A673 (cell line): Measurements from ENCODE around the gene MRPL37. TPM values are rescaled to one million over a fixed set of nuclear protein-coding genes. Genes with fewer than 3 reads are reported as not detected.

Experiments used
- BruUV-seq: library from RNA; stranded (reverse); fragments of 400-500 nt; replicated peaks from 2 replicates; lab custom pipeline; 2021; lab: Mats Ljungman, UMichigan
- CTCF ChIA-PET: fragments of 300-600 bp; sonication (Branson Sonifier 250); formaldehyde crosslinking; loops from one replicate; lab custom pipeline; 2022; ENCODE audit warnings: antibody characterized with exemption; lab: Charles Lee
- POLR2A ChIA-PET: fragments of 300-600 bp; sonication (Branson Sonifier 250); formaldehyde crosslinking; loops from one replicate; lab custom pipeline; 2022; ENCODE audit warnings: antibody characterized with exemption; ENCODE audit not compliant: low non-redundant PET; lab: Charles Lee
- DNase-seq: peaks from one replicate; pipeline ENCODE4 v3.0.0-alpha.2; 2015; ENCODE audit warnings: low spot score
- H3K27ac ChIP-seq: fragments of 200-600 bp; sonication (generic); 2 replicates; pipeline ENCODE4 v1.5.1; 2016; ENCODE audit warnings: mixed run types, low read depth, mild to moderate bottlenecking, mixed read lengths, antibody characterized with exemption, low read length; ENCODE audit not compliant: poor library complexity, severe bottlenecking
- H3K27me3 ChIP-seq: fragments of 200-600 bp; sonication (generic); replicated peaks from 2 replicates; pipeline ENCODE4 v1.6.1; 2017; ENCODE audit warnings: mixed run types, low read depth, mild to moderate bottlenecking, mixed read lengths, antibody characterized with exemption, low read length; ENCODE audit not compliant: insufficient read depth, poor library complexity
- H3K36me3 ChIP-seq: fragments of 200-600 bp; sonication (generic); 2 replicates; pipeline ENCODE4 v1.6.1; 2016; ENCODE audit warnings: mixed run types, mild to moderate bottlenecking, mixed read lengths, antibody characterized with exemption, low read length; ENCODE audit not compliant: insufficient read depth, poor library complexity, severe bottlenecking
- H3K4me1 ChIP-seq: fragments of 200-600 bp; sonication (generic); 2 replicates; pipeline ENCODE4 v1.6.1; 2017; ENCODE audit warnings: mixed run types, mild to moderate bottlenecking, mixed read lengths, antibody characterized with exemption, low read length; ENCODE audit not compliant: insufficient read depth, poor library complexity, severe bottlenecking
- H3K4me3 ChIP-seq: fragments of 200-600 bp; sonication (generic); 2 replicates; pipeline ENCODE4 v1.5.1; 2016; ENCODE audit warnings: low read depth, mixed run types, mild to moderate bottlenecking, mixed read lengths, low read length; ENCODE audit not compliant: poor library complexity, severe bottlenecking
- H3K9me3 ChIP-seq: fragments of 200-600 bp; sonication (generic); 2 replicates; pipeline ENCODE4 v1.6.1; 2016; ENCODE audit warnings: mixed run types, low read depth, mild to moderate bottlenecking, mixed read lengths, antibody characterized with exemption, low read length; ENCODE audit not compliant: poor library complexity, severe bottlenecking
- CTCF ChIP-seq: fragments of 300-800, 200-600 bp; sonication (generic); conservative IDR thresholded peaks from 2 replicates; pipeline ENCODE4 v1.5.1; 2017; ENCODE audit warnings: low read depth, mild to moderate bottlenecking, antibody characterized with exemption, low read length, moderate library complexity, mixed read lengths
- EZH2 ChIP-seq: fragments of 200-600 bp; sonication (generic); IDR thresholded peaks from 2 replicates; pipeline ENCODE4 v1.6.1; 2017; ENCODE audit warnings: borderline replicate concordance, low read depth, mild to moderate bottlenecking, mixed read lengths, antibody characterized with exemption, low read length; ENCODE audit not compliant: poor library complexity, severe bottlenecking
- intact Hi-C: fragments of 100-400 bp; cut with micrococcal nuclease; formaldehyde crosslinking; loops from one replicate; pipeline ENCODE4 v1.10.0; 2022; ENCODE audit not compliant: unreplicated experiment
- total RNA-seq: library from RNA; stranded (reverse); gene quantifications from 2 replicates; pipeline ENCODE4 v1.2.3, GENCODE V29; 2021

MRPL37 gene
- total RNA-seq, 1 experiment from 2014 or later, result 90.3 TPM

DNA sequence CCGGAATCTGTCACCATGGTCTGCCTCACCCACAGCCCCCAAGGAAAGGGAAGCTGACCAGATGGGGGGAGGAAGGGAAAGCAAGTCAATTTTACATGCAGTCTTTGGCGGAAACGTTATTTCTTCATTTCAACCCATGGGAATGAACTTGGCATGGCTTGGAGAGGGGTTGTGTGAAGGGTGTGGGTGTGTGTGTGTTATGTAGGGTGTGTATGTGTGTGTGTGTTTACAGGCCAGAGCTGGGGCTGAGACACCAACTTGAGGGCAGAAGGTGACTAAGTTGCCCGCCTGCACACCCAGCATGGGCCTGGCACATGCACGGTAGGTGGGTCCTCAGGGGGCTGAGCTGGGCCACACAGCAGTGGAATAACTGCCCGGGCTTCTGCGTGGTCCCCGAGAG, 65.2 kb downstream of the MRPL37 start:
- TF ChIP-seq CTCF (no peak), EZH2 (no peak)
- no TSS peak for BruUV-seq
- no peaks in the 10 kb centered on the region for H3K4me1 ChIP-seq
- H3K36me3 ChIP-seq, result no peaks in the 10 kb centered on the region
- no peaks in the 10 kb centered on the region for H3K9me3 ChIP-seq
- intact Hi-C loops, result no loop called here
- CTCF ChIA-PET, result no interaction called here
- POLR2A ChIA-PET, result interaction anchor here (0.7 kb wide), 1 partner anchor 30 kb away, joined by 3 read pairs; no protein-coding TSS in a partner anchor
- H3K27me3 ChIP-seq, result no peaks in the 10 kb centered on the region
- H3K27ac ChIP-seq, result no peak overlapping the region
- H3K4me3 ChIP-seq, result no peak overlapping the region
- DNase-seq, result no peak

GRCh38 chr1:54265659-54266058, 65.7 kb downstream of the MRPL37 start:
- TF ChIP-seq EZH2, result no peak
- no peak for TF ChIP-seq CTCF
- no peaks in the 10 kb centered on the region for H3K9me3 ChIP-seq
- H3K27ac ChIP-seq, result no peak overlapping the region
- BruUV-seq, result no TSS peak
- intact Hi-C loops, result no loop called here
- no peak overlapping the region for H3K4me3 ChIP-seq
- no peaks in the 10 kb centered on the region for H3K4me1 ChIP-seq
- no peak for DNase-seq
- no peaks in the 10 kb centered on the region for H3K27me3 ChIP-seq
- POLR2A ChIA-PET, result interaction anchor here (0.7 kb wide), 1 partner anchor 31 kb away, joined by 3 read pairs; no protein-coding TSS in a partner anchor
- no peaks in the 10 kb centered on the region for H3K36me3 ChIP-seq
- CTCF ChIA-PET, result no interaction called here

GRCh38 chr1:54266195-54266594, 66.2 kb downstream of the MRPL37 start:
- CTCF ChIA-PET, result no interaction called here

More at GRCh38 chr1:54266195-54266594, 66.2 kb downstream of the MRPL37 start:
- H3K9me3 ChIP-seq, result no peaks in the 10 kb centered on the region
- H3K4me1 ChIP-seq, result no peaks in the 10 kb centered on the region
- BruUV-seq, result no TSS peak
- TF ChIP-seq EZH2 (no peak), CTCF (no peak)
- DNase-seq, result no peak
- H3K27ac ChIP-seq, result no peak overlapping the region
- intact Hi-C loops, result no loop called here
- no peaks in the 10 kb centered on the region for H3K36me3 ChIP-seq
- no peaks in the 10 kb centered on the region for H3K27me3 ChIP-seq
- POLR2A ChIA-PET, result no interaction called here
- no peak overlapping the region for H3K4me3 ChIP-seq
